Measurements from ENCODE around the gene PRKCQ.
"Not testable (repeated sequence)": the region's sequence is repeated elsewhere in the genome, so short reads cannot be mapped to it uniquely, and the experiment has no call there.

PRKCQ gene

DNA sequence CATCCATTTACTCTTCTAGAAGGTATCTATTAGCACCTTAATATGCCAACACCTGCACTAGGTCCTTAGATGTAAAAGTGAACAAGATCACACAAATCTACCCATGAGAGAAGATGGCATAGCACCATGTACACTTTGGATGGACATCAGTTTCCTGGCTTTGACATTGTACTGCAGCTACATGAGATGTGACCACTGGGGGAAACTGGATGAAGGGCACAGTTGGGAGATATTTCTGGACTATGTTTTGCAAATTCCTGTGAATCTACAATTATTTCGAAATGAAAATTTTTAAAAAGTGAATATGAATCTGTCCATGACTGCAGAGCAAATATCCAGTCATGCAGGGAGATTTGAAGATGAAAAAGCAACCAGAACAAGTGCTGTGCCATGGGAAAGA lies 124.5 kb downstream of the PRKCQ start:
- Histone ChIP-seq H3K4me3 (ENCODE audit: severe bottlenecking) (no peak overlapping the region), H3K36me3 (ENCODE audit: low read depth) (no peaks in the 10 kb centered on the region), H3K9me3 (ENCODE audit: severe bottlenecking) (no peaks in the 10 kb centered on the region), H3K27me3 (ENCODE audit: insufficient read depth, poor library complexity, severe bottlenecking) (no peaks in the 10 kb centered on the region), H3K4me1 (ENCODE audit: insufficient read depth, poor library complexity, severe bottlenecking) (no peaks in the 10 kb centered on the region), H3K27ac (ENCODE audit: poor library complexity, severe bottlenecking) (no peak overlapping the region)
- no peak for DNase-seq (ENCODE audit: low spot score)
- ATAC-seq (ENCODE audit: low read depth), result no peak
- TF ChIP-seq, protein P1, sequence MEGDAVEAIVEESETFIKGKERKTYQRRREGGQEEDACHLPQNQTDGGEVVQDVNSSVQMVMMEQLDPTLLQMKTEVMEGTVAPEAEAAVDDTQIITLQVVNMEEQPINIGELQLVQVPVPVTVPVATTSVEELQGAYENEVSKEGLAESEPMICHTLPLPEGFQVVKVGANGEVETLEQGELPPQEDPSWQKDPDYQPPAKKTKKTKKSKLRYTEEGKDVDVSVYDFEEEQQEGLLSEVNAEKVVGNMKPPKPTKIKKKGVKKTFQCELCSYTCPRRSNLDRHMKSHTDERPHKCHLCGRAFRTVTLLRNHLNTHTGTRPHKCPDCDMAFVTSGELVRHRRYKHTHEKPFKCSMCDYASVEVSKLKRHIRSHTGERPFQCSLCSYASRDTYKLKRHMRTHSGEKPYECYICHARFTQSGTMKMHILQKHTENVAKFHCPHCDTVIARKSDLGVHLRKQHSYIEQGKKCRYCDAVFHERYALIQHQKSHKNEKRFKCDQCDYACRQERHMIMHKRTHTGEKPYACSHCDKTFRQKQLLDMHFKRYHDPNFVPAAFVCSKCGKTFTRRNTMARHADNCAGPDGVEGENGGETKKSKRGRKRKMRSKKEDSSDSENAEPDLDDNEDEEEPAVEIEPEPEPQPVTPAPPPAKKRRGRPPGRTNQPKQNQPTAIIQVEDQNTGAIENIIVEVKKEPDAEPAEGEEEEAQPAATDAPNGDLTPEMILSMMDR (IDR thresholded peaks at IDR 0.05; ENCODE audit: poor library complexity, severe bottlenecking), result no peak

DNA sequence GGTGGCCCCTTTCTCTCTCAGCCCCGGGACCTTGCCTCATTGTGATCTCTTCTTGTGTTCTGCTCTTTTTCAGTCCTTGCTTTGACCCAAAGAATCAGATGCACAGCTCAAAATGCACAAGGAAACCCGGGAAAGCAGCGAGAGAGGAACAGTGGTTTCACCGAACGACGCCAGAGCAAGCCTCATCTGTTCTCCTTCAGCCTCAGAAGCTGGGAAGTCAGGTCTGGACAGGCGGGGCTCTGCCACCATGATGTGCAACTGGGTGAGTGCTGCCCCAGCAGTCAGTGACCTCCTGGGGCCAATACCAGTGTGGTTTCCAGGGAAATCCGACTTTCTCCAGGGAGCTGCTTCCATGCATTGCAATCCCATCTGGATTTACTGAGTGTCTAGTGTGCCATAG lies 133.4 kb downstream of the PRKCQ start:
- Histone ChIP-seq H3K4me1 (ENCODE audit: insufficient read depth, poor library complexity, severe bottlenecking) (no peaks in the 10 kb centered on the region), H3K27ac (ENCODE audit: poor library complexity, severe bottlenecking) (no peak overlapping the region), H3K27me3 (ENCODE audit: insufficient read depth, poor library complexity, severe bottlenecking) (no peaks in the 10 kb centered on the region), H3K4me3 (ENCODE audit: severe bottlenecking) (no peak overlapping the region), H3K36me3 (ENCODE audit: low read depth) (no peaks in the 10 kb centered on the region), H3K9me3 (ENCODE audit: severe bottlenecking) (no peaks in the 10 kb centered on the region)
- no peak for ATAC-seq (ENCODE audit: low read depth)
- TF ChIP-seq, protein P1 (IDR thresholded peaks at IDR 0.05; ENCODE audit: poor library complexity, severe bottlenecking), result no peak
- no peak for DNase-seq (ENCODE audit: low spot score)

DNA sequence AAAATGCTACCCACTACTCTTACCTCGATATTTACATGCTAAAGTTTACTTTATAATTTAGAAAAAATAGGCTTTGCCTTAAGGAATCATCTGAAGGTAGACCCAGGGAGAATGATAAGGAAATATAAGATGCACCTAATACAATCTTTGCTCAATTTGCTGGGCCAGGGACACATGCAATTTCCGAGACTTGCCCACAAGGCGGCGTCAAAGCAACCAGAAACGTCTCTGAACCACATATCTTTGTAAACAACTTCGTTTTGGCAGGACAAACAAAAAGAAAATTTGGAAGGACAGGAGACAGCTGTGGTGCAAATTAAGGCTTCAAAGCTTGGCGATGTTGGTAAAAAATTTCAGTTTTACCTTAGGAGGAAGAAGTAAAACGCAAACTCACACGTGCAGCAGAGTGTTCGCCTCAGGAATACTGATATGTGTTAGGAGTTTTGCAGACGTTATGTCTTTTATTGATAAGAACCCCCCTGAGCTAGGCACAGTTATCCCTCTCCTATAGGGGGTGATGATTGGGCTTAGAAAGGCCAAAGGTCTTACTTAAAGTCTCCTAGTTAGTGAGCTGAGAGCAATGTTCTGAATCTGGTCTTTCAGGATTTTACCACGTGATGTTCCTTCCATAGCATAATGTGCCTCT lies 134.3 kb downstream of the PRKCQ start:
- no peaks in the 10 kb centered on the region for H3K36me3 ChIP-seq (ENCODE audit: low read depth)
- no peak overlapping the region for H3K27ac ChIP-seq (ENCODE audit: poor library complexity, severe bottlenecking)
- no peaks in the 10 kb centered on the region for H3K27me3 ChIP-seq (ENCODE audit: insufficient read depth, poor library complexity, severe bottlenecking)
- ATAC-seq (ENCODE audit: low read depth) (no peak), DNase-seq (ENCODE audit: low spot score) (no peak)
- no peaks in the 10 kb centered on the region for H3K9me3 ChIP-seq (ENCODE audit: severe bottlenecking)
- TF ChIP-seq, protein P1 (IDR thresholded peaks at IDR 0.05; ENCODE audit: poor library complexity, severe bottlenecking), result peak; percentile 83
- no peak overlapping the region for H3K4me3 ChIP-seq (ENCODE audit: severe bottlenecking)
- no peaks in the 10 kb centered on the region for H3K4me1 ChIP-seq (ENCODE audit: insufficient read depth, poor library complexity, severe bottlenecking)

DNA sequence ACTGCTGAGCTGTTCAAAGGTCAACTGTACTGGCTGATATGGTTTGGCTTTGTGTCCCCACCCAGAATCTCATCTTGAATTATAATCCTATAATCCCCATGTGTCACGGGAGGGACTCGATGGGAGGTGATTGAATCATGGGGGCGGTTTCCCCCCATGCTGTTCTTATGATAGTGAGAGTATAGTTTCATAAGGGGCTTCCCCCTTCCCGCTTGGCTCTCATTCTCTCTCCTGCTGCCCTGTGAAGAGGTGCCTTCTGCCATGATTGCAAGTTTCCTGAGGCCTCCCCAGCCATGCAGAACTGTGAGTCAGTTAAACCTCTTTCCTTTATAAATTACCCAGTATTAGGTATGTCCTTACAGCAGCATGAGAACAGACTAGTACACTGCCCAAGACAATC lies 140.2 kb downstream of the PRKCQ start:
- not testable (repeated sequence) for H3K4me3 ChIP-seq (ENCODE audit: severe bottlenecking); ATAC-seq (ENCODE audit: low read depth); H3K27ac ChIP-seq (ENCODE audit: poor library complexity, severe bottlenecking); H3K27me3 ChIP-seq (ENCODE audit: insufficient read depth, poor library complexity, severe bottlenecking); DNase-seq (ENCODE audit: low spot score); H3K4me1 ChIP-seq (ENCODE audit: insufficient read depth, poor library complexity, severe bottlenecking); H3K36me3 ChIP-seq (ENCODE audit: low read depth); H3K9me3 ChIP-seq (ENCODE audit: severe bottlenecking)

DNA sequence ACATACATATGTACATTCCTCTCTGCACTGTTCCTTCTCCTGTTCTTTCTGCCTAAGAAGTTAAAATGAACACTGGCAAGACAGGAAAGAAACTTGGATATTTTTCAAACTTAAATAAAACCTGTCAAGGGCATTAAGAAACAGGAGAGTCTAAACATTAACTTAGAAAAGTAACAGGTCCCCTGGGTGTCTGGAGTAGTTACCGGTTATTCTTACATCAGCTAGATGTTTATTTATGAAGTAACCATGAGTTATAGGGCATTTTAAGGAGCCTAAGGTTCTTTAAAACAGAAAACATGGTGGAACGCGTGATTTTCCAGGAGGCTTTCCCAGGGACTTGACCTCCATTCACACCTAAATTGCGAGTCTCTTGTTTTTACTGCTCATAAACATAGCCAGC lies 148.2 kb downstream of the PRKCQ start:
- TF ChIP-seq, protein P1 (IDR thresholded peaks at IDR 0.05; ENCODE audit: poor library complexity, severe bottlenecking), result no peak
- DNase-seq (ENCODE audit: low spot score) (no peak), ATAC-seq (ENCODE audit: low read depth) (no peak)
- no peaks in the 10 kb centered on the region for H3K36me3 ChIP-seq (ENCODE audit: low read depth)
- H3K27ac ChIP-seq (ENCODE audit: poor library complexity, severe bottlenecking), result no peak overlapping the region
- H3K4me1 ChIP-seq (ENCODE audit: insufficient read depth, poor library complexity, severe bottlenecking), result no peaks in the 10 kb centered on the region
- no peaks in the 10 kb centered on the region for H3K9me3 ChIP-seq (ENCODE audit: severe bottlenecking)
- no peak overlapping the region for H3K4me3 ChIP-seq (ENCODE audit: severe bottlenecking)
- H3K27me3 ChIP-seq (ENCODE audit: insufficient read depth, poor library complexity, severe bottlenecking), result no peaks in the 10 kb centered on the region
